GM19035 (cell line): ENCODE data around the gene SLIT2.

ENCODE experiments used
- ATAC-seq: cut with Tn5 transposase; IDR thresholded peaks from one replicate; pipeline ENCODE4 v1.9.1; 2021; ENCODE audit not compliant: unreplicated experiment

Gene SLIT2

DNA sequence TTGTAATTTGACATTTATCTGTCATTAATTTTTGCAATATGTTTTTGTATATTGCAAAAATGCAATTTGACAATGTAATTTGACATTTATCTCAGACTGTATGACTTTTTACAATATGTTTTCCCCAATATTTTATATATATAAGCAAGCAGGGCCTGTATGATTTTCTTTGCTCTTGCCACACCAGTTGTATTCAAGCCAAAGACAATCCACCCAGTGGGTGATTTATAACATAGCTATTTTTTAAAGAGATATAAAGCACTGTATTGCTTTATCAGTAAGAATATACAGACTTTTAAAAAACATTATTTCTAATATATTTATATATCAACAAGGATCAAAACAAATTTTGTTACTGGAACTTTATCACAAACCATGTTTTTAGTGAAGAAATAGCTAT, 47.3 kb downstream of the SLIT2 start:
- ATAC-seq = no peak

- ATAC-seq = no peak
Measured at GRCh38 chr4:20299515-20299914, 47.8 kb downstream of the SLIT2 start.

DNA sequence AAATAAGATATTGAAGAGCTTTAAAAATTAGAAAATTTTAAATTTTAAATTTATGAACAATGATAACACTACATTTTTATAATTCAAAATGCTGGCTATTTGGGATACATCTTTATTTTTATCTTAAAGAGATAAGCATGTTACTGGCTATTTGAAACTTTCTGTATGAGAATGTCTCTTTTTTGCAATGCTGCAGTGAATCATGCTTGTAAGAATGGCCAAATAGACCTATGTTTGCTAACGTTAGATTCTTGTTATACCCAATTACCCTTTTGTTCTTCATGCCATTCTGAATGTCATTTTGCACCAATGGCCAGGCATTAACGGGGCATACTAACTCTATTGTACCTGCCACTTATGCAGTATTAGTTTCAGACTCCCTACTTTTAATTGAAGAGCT, 49.5 kb downstream of the SLIT2 start:
- no peak for ATAC-seq
